Ishikawa (cell line): Measurements from ENCODE around the gene HEBP2.

Source experiments
- EGR1 ChIP-seq: IDR thresholded peaks from 2 replicates; pipeline ENCODE4 v1.6.1; 2012
- EP300 ChIP-seq: IDR thresholded peaks from 2 replicates; pipeline ENCODE4 v1.6.1; 2012; ENCODE audit warnings: borderline replicate concordance
- REST ChIP-seq: IDR thresholded peaks from 2 replicates; pipeline ENCODE4 v1.6.1; 2012; ENCODE audit warnings: low read depth, mild to moderate bottlenecking
- USF1 ChIP-seq: IDR thresholded peaks from 2 replicates; pipeline ENCODE4 v1.6.1; 2012
- YY1 ChIP-seq: IDR thresholded peaks from 2 replicates; pipeline ENCODE4 v1.6.1; 2012; ENCODE audit warnings: low read depth

- TF ChIP-seq EGR1 (no peak), REST (no peak), YY1 (no peak), USF1 (no peak), EP300 (no peak)
These were observed 6.6 kb upstream of the HEBP2 start for GRCh38 chr6:138397128-138398122.
